Breast epithelium (tissue), 4 donors: ENCODE data around the gene NPY. TPM values are rescaled to one million over a fixed set of nuclear protein-coding genes. Genes with fewer than 3 reads are reported as not detected.

ENCODE experiments used
- DNase-seq, 2 donors: peaks; one replicate each; pipeline ENCODE4 v3.0.0-alpha.2; 2019; ENCODE audit warnings: low spot score in 2 of 2
- H3K27ac ChIP-seq, 2 donors: fragments of 200-600 bp; sonication (generic) in 1 of 2; one replicate each; pipeline ENCODE4 v1.5.1; 2016 to 2019; ENCODE audit warnings: mild to moderate bottlenecking in 1 of 2
- H3K27me3 ChIP-seq, 2 donors: fragments of 200-600 bp; sonication (generic) in 1 of 2; one replicate each; pipeline versions ENCODE4 v1.5.1 to v1.6.0; 2017 to 2019; ENCODE audit warnings: control low read depth in 1 of 2, mild to moderate bottlenecking in 1 of 2
- H3K36me3 ChIP-seq: fragments of 200-600 bp; one replicate; pipeline ENCODE4 v1.5.1; 2019
- H3K4me1 ChIP-seq, 2 donors: fragments of 200-600 bp; sonication (generic); one replicate each; pipeline ENCODE4 v1.5.1; 2016 to 2019; ENCODE audit warnings: control low read depth in 1 of 2
- H3K4me3 ChIP-seq, 3 donors: fragments of 200-600 bp; sonication (generic); 1 replicate in 2 of 3; 2 replicates in 1 of 3; pipeline ENCODE4 v1.5.1; 2016 to 2019; ENCODE audit warnings: mild to moderate bottlenecking in 3 of 3, moderate library complexity in 2 of 3
- H3K9me3 ChIP-seq, 2 donors: fragments of 200-600 bp; sonication (generic) in 1 of 2; one replicate each; pipeline ENCODE4 v1.5.1; 2016 to 2019; ENCODE audit warnings: control low read depth in 1 of 2
- CTCF ChIP-seq, 3 donors: fragments of 450-650 bp; IDR thresholded peaks; one replicate each; pipeline ENCODE4 v1.5.1; 2016 to 2017; ENCODE audit warnings: antibody characterized with exemption in 3 of 3, mild to moderate bottlenecking in 3 of 3, moderate library complexity in 3 of 3
- POLR2A ChIP-seq: fragments of 450-650 bp; IDR thresholded peaks from one replicate; pipeline ENCODE4 v1.6.1; 2016; ENCODE audit warnings: antibody characterized with exemption, mild to moderate bottlenecking, moderate library complexity
- POLR2AphosphoS5 ChIP-seq, 3 donors: sonication (generic); formaldehyde crosslinking; IDR thresholded peaks; one replicate each; pipeline ENCODE4 v1.6.1; 2017; ENCODE audit warnings: antibody characterized with exemption in 3 of 3
- intact Hi-C: fragments of 100-400 bp; cut with DNase I; formaldehyde crosslinking; loops from one replicate; pipeline ENCODE4 v1.15.1; 2023; ENCODE audit warnings: low total_unique reads
- total RNA-seq, 3 donors: library from RNA; depleted of rRNA; stranded (reverse); fragments of >200 nt; gene quantifications; one replicate each; pipeline ENCODE4 v1.1.0, GENCODE V29; 2016

The NPY gene
- total RNA-seq, 3 donors from 2014 or later = not detected

DNA sequence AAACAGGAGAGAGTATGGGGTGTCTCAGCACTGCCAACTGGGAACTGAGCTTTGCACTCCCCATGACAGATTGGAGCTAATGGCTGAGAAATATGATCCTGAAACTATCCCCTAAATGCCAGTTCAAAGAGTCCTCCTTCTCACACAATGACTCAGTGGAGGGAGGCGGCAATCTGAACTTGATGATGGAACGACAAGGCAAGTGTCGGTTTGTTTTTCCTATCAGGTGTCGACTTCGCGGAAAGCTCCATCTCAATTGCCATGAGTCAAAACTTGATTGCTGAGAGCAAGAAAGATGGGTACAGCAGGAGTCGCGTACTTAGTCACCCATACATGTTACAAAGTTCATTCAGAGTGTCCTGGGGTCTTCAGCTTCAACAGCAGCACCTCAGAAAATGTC is 52.5 kb downstream of the NPY start:
- H3K27ac ChIP-seq = no peak overlapping the region
- intact Hi-C loops = no loop called here
- no peak overlapping the region for H3K4me3 ChIP-seq
- H3K4me1 ChIP-seq = no peaks in the 10 kb centered on the region
- no peaks in the 10 kb centered on the region for H3K36me3 ChIP-seq
- no peaks in the 10 kb centered on the region for H3K27me3 ChIP-seq
- no peaks in the 10 kb centered on the region for H3K9me3 ChIP-seq
- TF ChIP-seq POLR2A = no peak
- no peak for TF ChIP-seq CTCF (IDR thresholded peaks at IDR 0.05)
- no peak for TF ChIP-seq POLR2AphosphoS5 (IDR thresholded peaks at IDR 0.05)
- no peak for DNase-seq

GRCh38 chr7:24337180-24337579 is 53.2 kb downstream of the NPY start:
- TF ChIP-seq CTCF (IDR thresholded peaks at IDR 0.05) (no peak), POLR2A (no peak), POLR2AphosphoS5 (IDR thresholded peaks at IDR 0.05) (no peak)
- Histone ChIP-seq H3K27me3 (no peaks in the 10 kb centered on the region), H3K9me3 (no peaks in the 10 kb centered on the region), H3K27ac (no peak overlapping the region), H3K36me3 (no peaks in the 10 kb centered on the region), H3K4me3 (no peak overlapping the region), H3K4me1 (no peaks in the 10 kb centered on the region)
- intact Hi-C loops = no loop called here
- DNase-seq = no peak

DNA sequence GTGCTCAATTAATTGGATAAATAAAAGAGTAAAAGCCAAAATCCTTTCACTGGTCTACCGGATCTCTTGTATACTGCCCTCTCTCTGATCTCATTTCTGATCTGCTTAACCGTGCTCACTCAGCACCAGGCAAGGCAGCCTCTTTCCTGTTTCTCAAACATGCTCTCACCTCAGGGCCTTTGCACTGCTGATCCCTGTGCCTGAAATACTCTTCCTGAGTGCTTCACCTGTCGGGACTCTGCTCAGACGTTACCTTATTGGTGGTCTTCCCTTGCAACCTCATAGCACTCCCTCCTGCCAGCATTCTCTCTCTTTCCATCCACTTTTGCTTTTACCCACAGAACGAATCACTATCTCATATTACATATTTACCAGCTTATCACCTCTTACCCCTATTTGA is 55.6 kb downstream of the NPY start:
- intact Hi-C loops = no loop called here

GRCh38 chr7:24340727-24341126 is 56.7 kb downstream of the NPY start:
- TF ChIP-seq POLR2AphosphoS5 (IDR thresholded peaks at IDR 0.05) (no peak), POLR2A (no peak), CTCF (IDR thresholded peaks at IDR 0.05) (no peak)
- Histone ChIP-seq H3K27me3 (no peaks in the 10 kb centered on the region), H3K36me3 (no peaks in the 10 kb centered on the region), H3K27ac (no peak overlapping the region), H3K9me3 (no peaks in the 10 kb centered on the region), H3K4me1 (no peaks in the 10 kb centered on the region), H3K4me3 (no peak overlapping the region)
- intact Hi-C loops = no loop called here
- no peak for DNase-seq

More for the DNA sequence above, 55.6 kb downstream of the NPY start:
- H3K27me3 ChIP-seq = no peaks in the 10 kb centered on the region
- H3K9me3 ChIP-seq = no peaks in the 10 kb centered on the region
- DNase-seq = no peak
- no peak overlapping the region for H3K4me3 ChIP-seq
- H3K36me3 ChIP-seq = no peaks in the 10 kb centered on the region
- no peaks in the 10 kb centered on the region for H3K4me1 ChIP-seq
- no peak overlapping the region for H3K27ac ChIP-seq
- TF ChIP-seq POLR2AphosphoS5 (IDR thresholded peaks at IDR 0.05) = no peak
- no peak for TF ChIP-seq POLR2A
- no peak for TF ChIP-seq CTCF (IDR thresholded peaks at IDR 0.05)
